ENCODE data around the gene AKNAD1.
A peak's percentile ranks its signal among the peaks of the same experiment; 100 is the strongest.

Gene AKNAD1

DNA sequence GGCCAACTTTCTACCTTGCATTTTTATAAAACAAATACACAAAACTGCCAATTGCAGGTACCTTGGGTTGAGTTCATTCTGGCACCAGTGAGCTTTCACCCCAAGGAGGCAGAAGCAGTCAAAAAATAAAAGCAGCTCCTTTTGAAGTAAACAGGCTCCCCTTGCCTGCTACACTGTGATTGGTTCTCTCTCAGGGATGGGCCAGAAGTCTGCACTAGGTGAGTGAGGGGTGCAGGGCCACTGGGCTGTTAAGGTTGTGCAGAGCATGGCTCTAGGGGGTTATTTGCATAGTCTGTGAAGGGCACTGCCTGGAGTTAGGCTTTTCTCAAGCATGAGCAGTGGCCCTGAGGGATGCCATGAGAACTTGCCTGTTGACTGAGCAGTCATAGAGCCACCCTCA is 39.1 kb downstream of the AKNAD1 start:
- POLR2A ChIA-PET, result no interaction called here

DNA sequence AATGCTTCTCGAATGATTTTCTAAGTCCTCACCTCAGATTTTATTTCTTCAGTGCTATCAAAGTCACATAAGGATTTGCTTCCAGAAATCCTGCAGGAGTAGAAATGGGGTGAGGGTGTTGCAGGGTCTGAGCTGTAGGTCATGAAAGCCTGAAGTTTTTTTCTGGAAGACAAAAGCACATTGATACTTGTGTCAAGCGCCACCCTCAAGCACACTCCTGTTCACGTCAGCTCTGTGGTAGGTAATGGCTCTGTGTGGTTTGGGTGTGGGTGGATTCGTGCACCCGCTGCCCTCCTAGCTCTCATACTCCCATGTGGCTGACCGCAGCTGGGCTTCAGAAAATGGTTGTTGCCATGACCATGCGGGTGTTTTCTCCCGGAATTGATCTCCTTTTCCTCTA is 39.9 kb downstream of the AKNAD1 start:
- Histone ChIP-seq H3K9me3 (ENCODE audit: control insufficient read depth, insufficient read depth, low read depth, low read length) (no peaks in the 10 kb centered on the region), H3K36me3 (ENCODE audit: control insufficient read depth in 2 of 2, insufficient read depth in 1 of 2, low read length in 2 of 2) (no peaks in the 10 kb centered on the region), H3K4me3 (ENCODE audit: low read depth, low read length) (no peak overlapping the region), H3K4me1 (ENCODE audit: control insufficient read depth, insufficient read depth, low read length) (no peaks in the 10 kb centered on the region), H3K27ac (ENCODE audit: extremely low read depth, low read depth, low read length) (no peak overlapping the region)
- POLR2A ChIA-PET, result interaction anchor here (0.6 to 0.8 kb wide), 2 partner anchors 51 to 125 kb away, joined by 3 read pairs; partner anchors contain the start of gene PRPF38B
- CTCF ChIA-PET, result interaction anchor here (1.3 to 5.3 kb wide), 2 partner anchors 12 to 80 kb away, joined by 3 to 35 read pairs; no protein-coding TSS in a partner anchor
- TF ChIP-seq ZNF48 (tag by site-specific recombination; IDR thresholded peaks at IDR 0.05) (no peak), ZXDB (tag by site-specific recombination; IDR thresholded peaks at IDR 0.05) (no peak), ZNF112 (tag by site-specific recombination; IDR thresholded peaks at IDR 0.05) (no peak), ZNF223 (tag by site-specific recombination; IDR thresholded peaks at IDR 0.05) (no peak), KLF10 (tag by site-specific recombination; IDR thresholded peaks at IDR 0.05) (no peak), ZNF792 (tag by site-specific recombination; IDR thresholded peaks at IDR 0.05) (no peak), SP3 (tag by site-specific recombination; IDR thresholded peaks at IDR 0.05) (no peak), ZNF747 (tag by site-specific recombination; IDR thresholded peaks at IDR 0.05) (no peak), ZNF426 (tag by site-specific recombination; IDR thresholded peaks at IDR 0.05) (no peak), ZNF221 (tag by site-specific recombination; IDR thresholded peaks at IDR 0.05; ENCODE audit: borderline replicate concordance) (no peak)
- TF ChIP-seq, protein P1, sequence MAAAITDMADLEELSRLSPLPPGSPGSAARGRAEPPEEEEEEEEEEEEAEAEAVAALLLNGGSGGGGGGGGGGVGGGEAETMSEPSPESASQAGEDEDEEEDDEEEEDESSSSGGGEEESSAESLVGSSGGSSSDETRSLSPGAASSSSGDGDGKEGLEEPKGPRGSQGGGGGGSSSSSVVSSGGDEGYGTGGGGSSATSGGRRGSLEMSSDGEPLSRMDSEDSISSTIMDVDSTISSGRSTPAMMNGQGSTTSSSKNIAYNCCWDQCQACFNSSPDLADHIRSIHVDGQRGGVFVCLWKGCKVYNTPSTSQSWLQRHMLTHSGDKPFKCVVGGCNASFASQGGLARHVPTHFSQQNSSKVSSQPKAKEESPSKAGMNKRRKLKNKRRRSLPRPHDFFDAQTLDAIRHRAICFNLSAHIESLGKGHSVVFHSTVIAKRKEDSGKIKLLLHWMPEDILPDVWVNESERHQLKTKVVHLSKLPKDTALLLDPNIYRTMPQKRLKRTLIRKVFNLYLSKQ (tag by site-specific recombination; IDR thresholded peaks at IDR 0.05; ENCODE audit: borderline replicate concordance), result no peak

More for the DNA sequence above, 39.1 kb downstream of the AKNAD1 start:
- CTCF ChIA-PET, result interaction anchor here (1.3 to 5.3 kb wide), 2 partner anchors 11 to 79 kb away, joined by 3 to 35 read pairs; no protein-coding TSS in a partner anchor
- Histone ChIP-seq H3K36me3 (ENCODE audit: control insufficient read depth in 2 of 2, insufficient read depth in 1 of 2, low read length in 2 of 2) (no peaks in the 10 kb centered on the region), H3K4me1 (ENCODE audit: control insufficient read depth, insufficient read depth, low read length) (no peaks in the 10 kb centered on the region), H3K9me3 (ENCODE audit: control insufficient read depth, insufficient read depth, low read depth, low read length) (no peaks in the 10 kb centered on the region), H3K4me3 (ENCODE audit: low read depth, low read length) (no peak overlapping the region), H3K27ac (ENCODE audit: extremely low read depth, low read depth, low read length) (no peak overlapping the region)
- TF ChIP-seq ZNF626 (tag by site-specific recombination; IDR thresholded peaks at IDR 0.05), result no peak
- TF ChIP-seq ZNF549 (tag by site-specific recombination; IDR thresholded peaks at IDR 0.05), result no peak
- TF ChIP-seq ZNF174 (tag by site-specific recombination; IDR thresholded peaks at IDR 0.05), result no peak

DNA sequence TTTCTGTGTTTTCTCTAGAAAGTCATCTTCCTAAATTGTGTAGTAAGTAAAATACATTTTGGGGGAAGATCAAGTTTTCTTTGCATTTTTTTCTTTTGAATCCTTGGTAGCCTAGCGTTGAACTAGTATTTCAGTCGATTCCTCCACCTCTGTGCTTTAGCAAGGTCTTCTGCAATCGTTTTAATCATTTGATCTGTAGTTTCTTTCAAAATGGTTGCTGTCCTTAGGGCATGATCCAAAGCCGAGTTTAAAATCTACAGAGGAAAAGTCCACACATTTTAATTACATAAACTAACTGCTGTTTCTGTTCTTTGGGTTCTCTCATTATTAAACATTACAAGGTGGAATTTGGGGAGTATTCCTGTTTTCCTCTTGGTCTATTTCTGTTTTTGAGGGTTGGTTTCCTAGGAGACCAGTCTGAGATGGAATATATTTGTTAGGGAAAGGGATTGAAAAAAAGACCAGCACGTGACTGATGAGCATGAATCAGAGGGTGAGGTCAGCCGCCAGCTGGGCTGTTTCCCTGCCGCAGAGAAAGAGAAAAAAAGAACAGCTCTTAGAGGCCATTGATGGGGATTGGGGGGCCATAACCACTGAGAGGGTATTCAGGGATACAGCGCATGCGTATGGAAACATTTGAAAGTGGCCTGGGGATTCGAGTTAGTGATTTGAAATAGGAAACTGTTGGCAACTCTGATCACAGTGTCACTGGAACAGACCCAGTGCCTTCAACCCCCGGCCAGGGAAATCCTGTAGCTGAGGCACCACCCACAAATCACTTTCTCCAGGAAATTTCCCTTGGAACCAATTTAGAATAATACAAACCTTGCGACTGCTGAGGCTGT is 40.6 kb downstream of the AKNAD1 start:
- Histone ChIP-seq H3K27ac (ENCODE audit: extremely low read depth, low read depth, low read length) (no peak overlapping the region), H3K36me3 (ENCODE audit: control insufficient read depth in 2 of 2, insufficient read depth in 1 of 2, low read length in 2 of 2) (no peaks in the 10 kb centered on the region), H3K9me3 (ENCODE audit: control insufficient read depth, insufficient read depth, low read depth, low read length) (no peaks in the 10 kb centered on the region), H3K4me3 (ENCODE audit: low read depth, low read length) (peak overlapping the region; percentile 0; the same call in 1 of the 2 replicates), H3K4me1 (ENCODE audit: control insufficient read depth, insufficient read depth, low read length) (no peaks in the 10 kb centered on the region)
- ChIA-PET POLR2A (interaction anchor here (0.6 to 0.8 kb wide), 2 partner anchors 50 to 124 kb away, joined by 3 read pairs; partner anchors contain the start of gene PRPF38B), CTCF (interaction anchor here (1.3 to 5.3 kb wide), 2 partner anchors 12 to 81 kb away, joined by 3 to 35 read pairs; no protein-coding TSS in a partner anchor)
- TF ChIP-seq ZFP69B (tag by site-specific recombination; IDR thresholded peaks at IDR 0.05), result 0 out of 2 replicates have a peak, but pooled peaks have one; percentile 10
- TF ChIP-seq, protein P2, sequence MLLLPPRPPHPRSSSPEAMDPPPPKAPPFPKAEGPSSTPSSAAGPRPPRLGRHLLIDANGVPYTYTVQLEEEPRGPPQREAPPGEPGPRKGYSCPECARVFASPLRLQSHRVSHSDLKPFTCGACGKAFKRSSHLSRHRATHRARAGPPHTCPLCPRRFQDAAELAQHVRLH (tag by site-specific recombination; IDR thresholded peaks at IDR 0.05), result no peak
- TF ChIP-seq GLIS2 (tag by site-specific recombination; IDR thresholded peaks at IDR 0.05), result peak; percentile 53
- TF ChIP-seq HOXA7 (CRISPR knock-in tag; IDR thresholded peaks at IDR 0.05; ENCODE audit: borderline replicate concordance), result no peak
- TF ChIP-seq, protein P3, sequence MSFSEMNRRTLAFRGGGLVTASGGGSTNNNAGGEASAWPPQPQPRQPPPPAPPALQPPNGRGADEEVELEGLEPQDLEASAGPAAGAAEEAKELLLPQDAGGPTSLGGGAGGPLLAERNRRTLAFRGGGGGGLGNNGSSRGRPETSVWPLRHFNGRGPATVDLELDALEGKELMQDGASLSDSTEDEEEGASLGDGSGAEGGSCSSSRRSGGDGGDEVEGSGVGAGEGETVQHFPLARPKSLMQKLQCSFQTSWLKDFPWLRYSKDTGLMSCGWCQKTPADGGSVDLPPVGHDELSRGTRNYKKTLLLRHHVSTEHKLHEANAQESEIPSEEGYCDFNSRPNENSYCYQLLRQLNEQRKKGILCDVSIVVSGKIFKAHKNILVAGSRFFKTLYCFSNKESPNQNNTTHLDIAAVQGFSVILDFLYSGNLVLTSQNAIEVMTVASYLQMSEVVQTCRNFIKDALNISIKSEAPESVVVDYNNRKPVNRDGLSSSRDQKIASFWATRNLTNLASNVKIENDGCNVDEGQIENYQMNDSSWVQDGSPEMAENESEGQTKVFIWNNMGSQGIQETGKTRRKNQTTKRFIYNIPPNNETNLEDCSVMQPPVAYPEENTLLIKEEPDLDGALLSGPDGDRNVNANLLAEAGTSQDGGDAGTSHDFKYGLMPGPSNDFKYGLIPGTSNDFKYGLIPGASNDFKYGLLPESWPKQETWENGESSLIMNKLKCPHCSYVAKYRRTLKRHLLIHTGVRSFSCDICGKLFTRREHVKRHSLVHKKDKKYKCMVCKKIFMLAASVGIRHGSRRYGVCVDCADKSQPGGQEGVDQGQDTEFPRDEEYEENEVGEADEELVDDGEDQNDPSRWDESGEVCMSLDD (tag by site-specific recombination; IDR thresholded peaks at IDR 0.05), result peak; percentile 32; the same call in 1 of the 2 replicates
- TF ChIP-seq ZNF423 (tag by site-specific recombination; IDR thresholded peaks at IDR 0.05), result no peak
- TF ChIP-seq ZFHX2 (tag by site-specific recombination; conservative IDR thresholded peaks at IDR 0.05), result no peak
- no peak for TF ChIP-seq WT1 (tag by site-specific recombination; IDR thresholded peaks at IDR 0.05)
- TF ChIP-seq ZNF48 (tag by site-specific recombination; IDR thresholded peaks at IDR 0.05), result no peak
- TF ChIP-seq SP3 (tag by site-specific recombination; IDR thresholded peaks at IDR 0.05), result no peak
- TF ChIP-seq, protein P4, sequence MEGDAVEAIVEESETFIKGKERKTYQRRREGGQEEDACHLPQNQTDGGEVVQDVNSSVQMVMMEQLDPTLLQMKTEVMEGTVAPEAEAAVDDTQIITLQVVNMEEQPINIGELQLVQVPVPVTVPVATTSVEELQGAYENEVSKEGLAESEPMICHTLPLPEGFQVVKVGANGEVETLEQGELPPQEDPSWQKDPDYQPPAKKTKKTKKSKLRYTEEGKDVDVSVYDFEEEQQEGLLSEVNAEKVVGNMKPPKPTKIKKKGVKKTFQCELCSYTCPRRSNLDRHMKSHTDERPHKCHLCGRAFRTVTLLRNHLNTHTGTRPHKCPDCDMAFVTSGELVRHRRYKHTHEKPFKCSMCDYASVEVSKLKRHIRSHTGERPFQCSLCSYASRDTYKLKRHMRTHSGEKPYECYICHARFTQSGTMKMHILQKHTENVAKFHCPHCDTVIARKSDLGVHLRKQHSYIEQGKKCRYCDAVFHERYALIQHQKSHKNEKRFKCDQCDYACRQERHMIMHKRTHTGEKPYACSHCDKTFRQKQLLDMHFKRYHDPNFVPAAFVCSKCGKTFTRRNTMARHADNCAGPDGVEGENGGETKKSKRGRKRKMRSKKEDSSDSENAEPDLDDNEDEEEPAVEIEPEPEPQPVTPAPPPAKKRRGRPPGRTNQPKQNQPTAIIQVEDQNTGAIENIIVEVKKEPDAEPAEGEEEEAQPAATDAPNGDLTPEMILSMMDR (tag by site-specific recombination; IDR thresholded peaks at IDR 0.05), result no peak
- no peak for TF ChIP-seq ZNF585B (tag by site-specific recombination; IDR thresholded peaks at IDR 0.05)
- TF ChIP-seq ZNF24 (tag by site-specific recombination; IDR thresholded peaks at IDR 0.05), result peak; percentile 56; the same call in 1 of the 2 replicates
